ENCODE data around the gene PYGB. TPM values are rescaled to one million over a fixed set of nuclear protein-coding genes. Genes with fewer than 3 reads are reported as not detected.

Gene PYGB
- total RNA-seq, 1 experiment from 2014 or later: 188 TPM

GRCh38 chr20:25223765-25224720 lies 23.8 kb upstream of the PYGB start:
- Histone ChIP-seq H4K20me1 (ENCODE audit: insufficient read depth, low read depth, low read length) (no peaks in the 10 kb centered on the region), H3K27me3 (ENCODE audit: low read length) (no peaks in the 10 kb centered on the region), H2AFZ (ENCODE audit: low read length) (no peak overlapping the region), H3K4me2 (ENCODE audit: low read depth, low read length, poor library complexity, severe bottlenecking) (peak overlapping the region; percentile 67), H3K4me3 (ENCODE audit: low read length) (peak overlapping the region; percentile 13; the same call in 1 of the 2 replicates), H3K4me1 (ENCODE audit: low read length) (peaks cover 97% of the 10 kb centered on the region), H3K36me3 (ENCODE audit: insufficient read depth, low read length) (peaks cover 25% of the 10 kb centered on the region; the same call in 1 of the 2 replicates), H3K9ac (ENCODE audit: low read length) (peak overlapping the region; percentile 72), H3K79me2 (ENCODE audit: low read length) (no peaks in the 10 kb centered on the region), H3K27ac (ENCODE audit: low read length) (peak overlapping the region; percentile 97), H3K9me3 (ENCODE audit: low read length) (no peaks in the 10 kb centered on the region), H3K9me2 (replicated peaks; ENCODE audit: insufficient read depth, low read length) (no peaks in the 10 kb centered on the region)
- peak; percentile 52 for DNase-seq

DNA sequence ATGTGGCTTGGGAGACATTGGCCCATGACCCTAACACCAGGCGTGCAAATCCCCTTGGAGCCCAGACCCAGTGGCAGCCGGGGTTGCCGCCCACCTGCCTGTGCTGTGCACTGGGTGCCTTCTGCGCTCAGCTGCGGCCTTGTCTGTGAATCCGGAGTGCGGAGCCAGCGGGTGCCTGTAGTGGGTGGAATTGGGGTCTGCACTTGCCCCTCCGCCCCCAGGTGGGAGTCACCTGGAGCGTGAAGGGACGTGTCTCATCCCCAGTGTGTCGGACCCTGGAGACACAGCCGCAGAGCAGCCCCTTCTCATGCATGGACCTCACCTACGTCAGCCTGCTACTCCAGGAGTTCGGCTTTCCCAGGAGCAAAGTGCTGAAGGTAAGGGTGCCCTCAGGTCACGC lies 22.9 kb upstream of the PYGB start:
- H3K4me3 ChIP-seq (ENCODE audit: low read length): no peak overlapping the region
- H3K4me1 ChIP-seq (ENCODE audit: low read length): peaks cover 97% of the 10 kb centered on the region
- H3K9me3 ChIP-seq (ENCODE audit: low read length): no peaks in the 10 kb centered on the region
- no peaks in the 10 kb centered on the region for H3K9me2 ChIP-seq (replicated peaks; ENCODE audit: insufficient read depth, low read length)
- peaks cover 17% of the 10 kb centered on the region; the same call in 1 of the 2 replicates for H3K36me3 ChIP-seq (ENCODE audit: insufficient read depth, low read length)
- H4K20me1 ChIP-seq (ENCODE audit: insufficient read depth, low read depth, low read length): no peaks in the 10 kb centered on the region
- H3K9ac ChIP-seq (ENCODE audit: low read length): peak overlapping the region; percentile 72; the same call in 1 of the 2 replicates
- H2AFZ ChIP-seq (ENCODE audit: low read length): no peak overlapping the region
- H3K27me3 ChIP-seq (ENCODE audit: low read length): no peaks in the 10 kb centered on the region
- no peaks in the 10 kb centered on the region for H3K79me2 ChIP-seq (ENCODE audit: low read length)
- peak overlapping the region; percentile 67 for H3K4me2 ChIP-seq (ENCODE audit: low read depth, low read length, poor library complexity, severe bottlenecking)
- peak overlapping the region; percentile 97 for H3K27ac ChIP-seq (ENCODE audit: low read length)
- no peak for DNase-seq

GRCh38 chr20:25225642-25226432 lies 22.0 kb upstream of the PYGB start:
- Histone ChIP-seq H3K9me3 (ENCODE audit: low read length) (no peaks in the 10 kb centered on the region), H3K36me3 (ENCODE audit: insufficient read depth, low read length) (peaks cover 16% of the 10 kb centered on the region; the same call in 1 of the 2 replicates), H3K4me2 (ENCODE audit: low read depth, low read length, poor library complexity, severe bottlenecking) (no peak overlapping the region), H3K4me1 (ENCODE audit: low read length) (peaks cover 97% of the 10 kb centered on the region), H3K27ac (ENCODE audit: low read length) (peak overlapping the region; percentile 29; the same call in 1 of the 2 replicates), H2AFZ (ENCODE audit: low read length) (no peak overlapping the region), H3K9ac (ENCODE audit: low read length) (no peak overlapping the region), H3K9me2 (replicated peaks; ENCODE audit: insufficient read depth, low read length) (no peaks in the 10 kb centered on the region), H3K79me2 (ENCODE audit: low read length) (no peaks in the 10 kb centered on the region), H3K27me3 (ENCODE audit: low read length) (no peaks in the 10 kb centered on the region), H3K4me3 (ENCODE audit: low read length) (no peak overlapping the region), H4K20me1 (ENCODE audit: insufficient read depth, low read depth, low read length) (no peaks in the 10 kb centered on the region)
- no peak for DNase-seq

DNA sequence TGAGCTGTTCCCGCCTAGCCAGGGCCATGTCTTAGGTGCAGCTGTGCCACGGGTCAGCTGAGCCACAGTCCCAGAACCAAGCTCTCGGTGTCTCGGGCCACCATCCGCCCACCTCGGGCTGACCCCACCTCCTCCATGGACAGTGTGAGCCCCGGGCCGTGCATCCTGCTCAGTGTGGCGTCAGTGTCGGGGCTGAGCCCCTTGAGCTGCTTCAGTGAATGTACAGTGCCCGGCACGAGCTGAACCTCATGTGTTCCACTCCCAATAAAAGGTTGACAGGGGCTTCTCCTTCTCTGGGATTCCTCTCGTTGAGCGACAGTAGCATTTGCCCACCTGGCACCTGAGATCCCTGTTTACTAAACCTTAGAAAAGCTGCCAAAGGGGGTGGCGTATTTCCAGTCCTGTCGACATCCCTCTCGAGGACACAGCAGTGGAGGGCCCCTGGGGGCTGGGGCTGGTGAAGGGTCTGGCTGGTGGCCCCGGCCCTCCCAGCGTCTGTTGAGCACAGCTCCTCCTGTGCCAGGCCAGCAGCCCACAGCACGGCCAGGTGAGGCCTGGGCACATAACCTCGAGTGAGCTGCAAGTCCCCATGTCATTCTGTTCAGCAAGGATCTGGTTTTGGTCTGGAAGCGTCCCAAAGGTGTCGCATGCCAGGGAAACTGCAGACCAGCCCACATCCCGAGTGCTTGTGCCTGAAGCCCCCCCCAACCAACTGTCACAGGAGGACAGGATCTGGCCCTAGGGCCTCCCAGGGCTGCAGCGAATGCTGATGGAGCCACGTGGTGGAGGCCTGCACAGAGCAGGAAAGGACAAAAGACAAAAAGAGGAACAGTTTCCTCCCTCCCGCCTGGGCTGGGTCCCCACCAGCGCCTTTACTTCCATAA lies 21.2 kb upstream of the PYGB start:
- Histone ChIP-seq H4K20me1 (ENCODE audit: insufficient read depth, low read depth, low read length) (no peaks in the 10 kb centered on the region), H3K27me3 (ENCODE audit: low read length) (no peaks in the 10 kb centered on the region), H3K9me2 (replicated peaks; ENCODE audit: insufficient read depth, low read length) (no peaks in the 10 kb centered on the region), H3K4me1 (ENCODE audit: low read length) (peaks cover 95% of the 10 kb centered on the region), H3K79me2 (ENCODE audit: low read length) (no peaks in the 10 kb centered on the region), H3K9me3 (ENCODE audit: low read length) (no peaks in the 10 kb centered on the region), H3K9ac (ENCODE audit: low read length) (no peak overlapping the region), H3K4me3 (ENCODE audit: low read length) (no peak overlapping the region), H2AFZ (ENCODE audit: low read length) (no peak overlapping the region), H3K36me3 (ENCODE audit: insufficient read depth, low read length) (peaks cover 16% of the 10 kb centered on the region; the same call in 1 of the 2 replicates), H3K27ac (ENCODE audit: low read length) (peak overlapping the region; percentile 95), H3K4me2 (ENCODE audit: low read depth, low read length, poor library complexity, severe bottlenecking) (no peak overlapping the region)
- peak; percentile 42 for DNase-seq

GRCh38 chr20:25227317-25227831 lies 20.5 kb upstream of the PYGB start:
- no peaks in the 10 kb centered on the region for H3K9me2 ChIP-seq (replicated peaks; ENCODE audit: insufficient read depth, low read length)
- H3K4me2 ChIP-seq (ENCODE audit: low read depth, low read length, poor library complexity, severe bottlenecking): no peak overlapping the region
- H3K9ac ChIP-seq (ENCODE audit: low read length): no peak overlapping the region

GRCh38 chr20:25229486-25230165 lies 18.3 kb upstream of the PYGB start:
- Histone ChIP-seq H3K36me3 (ENCODE audit: insufficient read depth, low read length) (peaks cover 14% of the 10 kb centered on the region; the same call in 1 of the 2 replicates), H3K4me2 (ENCODE audit: low read depth, low read length, poor library complexity, severe bottlenecking) (peak overlapping the region; percentile 66), H3K4me3 (ENCODE audit: low read length) (peak overlapping the region; percentile 45), H3K9ac (ENCODE audit: low read length) (peak overlapping the region; percentile 64), H3K27me3 (ENCODE audit: low read length) (no peaks in the 10 kb centered on the region), H2AFZ (ENCODE audit: low read length) (no peak overlapping the region), H3K79me2 (ENCODE audit: low read length) (no peaks in the 10 kb centered on the region), H3K4me1 (ENCODE audit: low read length) (peaks cover 92% of the 10 kb centered on the region), H4K20me1 (ENCODE audit: insufficient read depth, low read depth, low read length) (no peaks in the 10 kb centered on the region), H3K9me3 (ENCODE audit: low read length) (no peaks in the 10 kb centered on the region), H3K9me2 (replicated peaks; ENCODE audit: insufficient read depth, low read length) (no peaks in the 10 kb centered on the region), H3K27ac (ENCODE audit: low read length) (peak overlapping the region; percentile 95)
- no peak for DNase-seq

More at GRCh38 chr20:25227317-25227831, 20.5 kb upstream of the PYGB start:
- no peak overlapping the region for H3K4me3 ChIP-seq (ENCODE audit: low read length)
- H3K9me3 ChIP-seq (ENCODE audit: low read length): no peaks in the 10 kb centered on the region
- no peaks in the 10 kb centered on the region for H4K20me1 ChIP-seq (ENCODE audit: insufficient read depth, low read depth, low read length)
- no peak overlapping the region for H2AFZ ChIP-seq (ENCODE audit: low read length)
- H3K79me2 ChIP-seq (ENCODE audit: low read length): no peaks in the 10 kb centered on the region
- H3K27ac ChIP-seq (ENCODE audit: low read length): peak overlapping the region; percentile 95
- H3K36me3 ChIP-seq (ENCODE audit: insufficient read depth, low read length): peaks cover 16% of the 10 kb centered on the region; the same call in 1 of the 2 replicates
- no peaks in the 10 kb centered on the region for H3K27me3 ChIP-seq (ENCODE audit: low read length)
- DNase-seq: no peak
- peaks cover 92% of the 10 kb centered on the region for H3K4me1 ChIP-seq (ENCODE audit: low read length)
